Fibroblast of mammary gland (primary cell): Measurements from ENCODE around the gene PER1.

Experiments
- DNase-seq: peaks from one replicate; pipeline ENCODE4 v3.0.0-alpha.2; 2010; ENCODE audit warnings: low read depth
- H3K4me3 ChIP-seq: 2 replicates; pipeline ENCODE4 v1.5.1; 2011; ENCODE audit warnings: low read depth, mild to moderate bottlenecking, low read length, moderate library complexity; ENCODE audit not compliant: control insufficient read depth
- CTCF ChIP-seq: conservative IDR thresholded peaks from 2 replicates; pipeline ENCODE4 v1.5.1; 2011; ENCODE audit warnings: low read depth, low read length, inconsistent platforms; ENCODE audit not compliant: control insufficient read depth, insufficient read depth

PER1 gene

GRCh38 chr17:8124350-8125153 is 27.7 kb downstream of the PER1 start:
- H3K4me3 ChIP-seq: peak overlapping the region; percentile 48
- no peak for DNase-seq
- TF ChIP-seq CTCF: no peak

GRCh38 chr17:8123695-8124349 is 28.4 kb downstream of the PER1 start, which contains the start of gene HES7:
HES7 (minus strand) TSS chr17:8124106; CDS start chr17:8124084, 22 bp downstream.
- H3K4me3 ChIP-seq: peak within 1 kb of the TSS; percentile 48
- no peak for TF ChIP-seq CTCF
- DNase-seq: no peak

- no peak for DNase-seq
- H3K4me3 ChIP-seq: peak overlapping the region; percentile 48
- TF ChIP-seq CTCF: no peak
These were observed 29.1 kb downstream of the PER1 start for GRCh38 chr17:8122924-8123694.

DNA sequence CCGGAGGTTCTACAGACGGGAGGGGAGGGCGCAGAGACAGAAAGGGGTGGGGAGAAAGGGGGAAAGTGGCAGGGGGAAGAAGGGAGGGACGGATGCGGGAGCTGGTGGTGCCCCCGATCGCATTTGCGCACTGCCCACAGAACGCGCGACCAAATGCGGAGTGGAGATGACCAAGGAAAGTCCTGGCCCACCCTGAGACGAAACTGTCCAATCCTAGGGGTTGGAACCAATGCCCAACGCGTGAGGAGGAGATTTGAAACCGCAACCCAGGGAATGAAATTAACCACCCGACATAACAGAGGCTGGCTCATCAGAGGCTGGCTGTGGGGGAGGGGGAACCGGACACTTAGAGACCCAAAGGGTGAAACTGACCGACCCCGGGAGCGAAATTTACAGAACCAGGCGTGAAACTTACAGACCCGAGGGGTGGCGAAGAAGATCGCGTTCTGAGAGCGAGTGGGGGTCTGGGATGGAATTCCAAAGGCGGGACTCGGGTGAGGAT is 29.7 kb downstream of the PER1 start:
- peak overlapping the region; percentile 48 for H3K4me3 ChIP-seq
- no peak for TF ChIP-seq CTCF
- peak; percentile 66 for DNase-seq

DNA sequence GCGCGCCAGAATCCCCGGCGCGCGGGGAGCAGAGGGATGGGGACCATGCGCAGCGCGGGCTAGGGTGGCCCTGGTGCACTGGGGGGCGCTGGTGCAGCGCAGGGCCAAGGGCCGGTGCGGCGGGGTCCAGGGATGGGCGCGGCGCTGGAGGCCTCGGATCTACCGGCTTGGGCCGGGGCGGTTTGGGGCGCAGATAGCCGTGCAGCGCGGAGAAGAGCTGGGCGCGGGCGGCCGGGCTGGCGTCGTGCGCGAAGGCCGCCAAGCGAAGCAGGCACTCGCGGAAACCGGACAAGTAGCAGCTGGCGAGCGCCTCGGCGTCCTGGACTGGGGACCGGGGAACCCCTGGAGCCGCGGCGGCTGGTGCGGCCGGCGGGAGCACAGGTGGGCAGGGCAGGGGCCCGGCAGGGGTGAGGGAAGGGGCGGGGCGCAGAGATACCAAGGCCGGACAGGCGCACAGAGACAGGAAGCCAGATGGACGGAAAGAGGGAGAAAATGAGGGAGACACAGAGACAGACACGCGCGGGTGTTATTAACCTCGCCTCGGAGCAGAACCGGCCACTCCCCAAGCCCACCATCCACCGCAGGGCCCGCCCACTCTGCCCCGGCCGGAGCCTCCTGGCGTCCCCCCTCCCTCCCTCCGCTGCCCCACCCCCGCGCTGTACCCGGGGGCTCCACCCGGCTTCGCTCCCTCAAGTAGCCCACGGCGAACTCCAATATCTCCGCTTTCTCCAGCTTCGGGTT is 30.4 kb downstream of the PER1 start:
- TF ChIP-seq CTCF: no peak
- peak; percentile 58 for DNase-seq
- peak overlapping the region; percentile 48 for H3K4me3 ChIP-seq

GRCh38 chr17:8121407-8121680 is 30.9 kb downstream of the PER1 start:
- peak overlapping the region; percentile 48 for H3K4me3 ChIP-seq
- DNase-seq: no peak
- TF ChIP-seq CTCF: no peak
